Fibroblast of mammary gland (primary cell): ENCODE data around the gene KRT76.

Experiments used
- DNase-seq: peaks from one replicate; pipeline ENCODE4 v3.0.0-alpha.2; 2010; ENCODE audit warnings: low read depth
- H3K4me3 ChIP-seq: 2 replicates; pipeline ENCODE4 v1.5.1; 2011; ENCODE audit warnings: low read depth, mild to moderate bottlenecking, low read length, moderate library complexity; ENCODE audit not compliant: control insufficient read depth
- TF ChIP-seq, protein P1 (sequence below): conservative IDR thresholded peaks from 2 replicates; pipeline ENCODE4 v1.5.1; 2011; ENCODE audit warnings: low read depth, low read length, inconsistent platforms; ENCODE audit not compliant: control insufficient read depth, insufficient read depth

Gene KRT76

GRCh38 chr12:52744493-52745156 lies 32.5 kb downstream of the KRT76 start:
- no peak overlapping the region for H3K4me3 ChIP-seq
- TF ChIP-seq, protein P1, sequence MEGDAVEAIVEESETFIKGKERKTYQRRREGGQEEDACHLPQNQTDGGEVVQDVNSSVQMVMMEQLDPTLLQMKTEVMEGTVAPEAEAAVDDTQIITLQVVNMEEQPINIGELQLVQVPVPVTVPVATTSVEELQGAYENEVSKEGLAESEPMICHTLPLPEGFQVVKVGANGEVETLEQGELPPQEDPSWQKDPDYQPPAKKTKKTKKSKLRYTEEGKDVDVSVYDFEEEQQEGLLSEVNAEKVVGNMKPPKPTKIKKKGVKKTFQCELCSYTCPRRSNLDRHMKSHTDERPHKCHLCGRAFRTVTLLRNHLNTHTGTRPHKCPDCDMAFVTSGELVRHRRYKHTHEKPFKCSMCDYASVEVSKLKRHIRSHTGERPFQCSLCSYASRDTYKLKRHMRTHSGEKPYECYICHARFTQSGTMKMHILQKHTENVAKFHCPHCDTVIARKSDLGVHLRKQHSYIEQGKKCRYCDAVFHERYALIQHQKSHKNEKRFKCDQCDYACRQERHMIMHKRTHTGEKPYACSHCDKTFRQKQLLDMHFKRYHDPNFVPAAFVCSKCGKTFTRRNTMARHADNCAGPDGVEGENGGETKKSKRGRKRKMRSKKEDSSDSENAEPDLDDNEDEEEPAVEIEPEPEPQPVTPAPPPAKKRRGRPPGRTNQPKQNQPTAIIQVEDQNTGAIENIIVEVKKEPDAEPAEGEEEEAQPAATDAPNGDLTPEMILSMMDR, result no peak
- DNase-seq, result no peak

DNA sequence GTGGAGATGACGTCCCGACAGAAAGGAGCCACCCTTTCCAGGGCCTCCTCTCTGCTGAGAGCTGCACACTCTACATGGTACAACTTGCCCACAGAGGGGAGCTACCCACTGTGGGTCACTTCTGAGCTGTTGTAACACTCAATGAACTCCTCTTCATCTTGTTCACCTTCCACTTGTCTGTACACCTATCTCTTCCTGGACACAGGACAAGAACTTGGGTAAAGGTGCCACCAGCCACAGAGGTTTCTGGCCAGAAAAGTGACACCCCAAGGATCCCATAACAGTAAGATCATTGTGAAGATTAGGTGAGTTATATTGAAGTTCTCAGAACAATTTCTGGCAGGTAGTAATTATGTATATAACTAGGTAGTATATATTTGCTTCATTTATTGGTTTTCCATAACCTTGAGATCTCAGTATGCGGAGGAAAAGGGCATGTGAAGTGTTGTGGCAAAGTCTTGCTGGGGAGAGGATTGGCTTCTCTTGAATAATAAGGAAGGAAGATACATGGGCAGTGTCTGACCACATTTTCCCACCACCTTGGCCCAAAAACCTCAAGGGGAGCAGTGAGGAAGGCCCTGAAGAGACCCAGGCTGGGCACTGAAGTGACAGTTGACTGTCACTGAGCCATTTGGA lies 34.2 kb downstream of the KRT76 start:
- TF ChIP-seq, protein P1, result no peak
- H3K4me3 ChIP-seq, result no peak overlapping the region
- DNase-seq, result no peak

DNA sequence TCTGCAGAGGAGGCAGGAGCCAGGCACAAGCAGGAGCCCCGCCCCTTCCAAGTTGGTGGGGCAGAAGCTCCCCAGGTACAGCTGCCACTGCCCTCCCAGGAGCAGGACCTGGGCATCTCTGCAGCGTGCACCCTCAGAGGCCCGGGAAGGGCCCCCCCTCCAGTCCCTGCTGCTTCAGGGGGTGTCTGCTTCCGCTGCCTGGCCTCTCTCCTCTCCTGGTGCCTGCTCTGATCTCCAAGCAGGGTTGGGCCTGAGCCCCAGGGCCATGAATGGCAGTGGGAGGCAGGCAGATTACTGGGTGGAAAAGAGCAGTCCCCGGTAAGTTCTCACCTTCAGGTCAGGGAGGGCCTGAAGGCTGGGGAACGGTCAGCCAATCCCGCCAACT lies 35.0 kb downstream of the KRT76 start:
- DNase-seq, result no peak
- no peak overlapping the region for H3K4me3 ChIP-seq
- TF ChIP-seq, protein P1, result no peak

GRCh38 chr12:52741375-52742195 lies 35.6 kb downstream of the KRT76 start:
- TF ChIP-seq, protein P1, result no peak
- DNase-seq, result peak; percentile 43
- no peak overlapping the region for H3K4me3 ChIP-seq

GRCh38 chr12:52740584-52740983 lies 36.6 kb downstream of the KRT76 start:
- DNase-seq, result no peak
- H3K4me3 ChIP-seq, result no peak overlapping the region
- TF ChIP-seq, protein P1, result no peak

DNA sequence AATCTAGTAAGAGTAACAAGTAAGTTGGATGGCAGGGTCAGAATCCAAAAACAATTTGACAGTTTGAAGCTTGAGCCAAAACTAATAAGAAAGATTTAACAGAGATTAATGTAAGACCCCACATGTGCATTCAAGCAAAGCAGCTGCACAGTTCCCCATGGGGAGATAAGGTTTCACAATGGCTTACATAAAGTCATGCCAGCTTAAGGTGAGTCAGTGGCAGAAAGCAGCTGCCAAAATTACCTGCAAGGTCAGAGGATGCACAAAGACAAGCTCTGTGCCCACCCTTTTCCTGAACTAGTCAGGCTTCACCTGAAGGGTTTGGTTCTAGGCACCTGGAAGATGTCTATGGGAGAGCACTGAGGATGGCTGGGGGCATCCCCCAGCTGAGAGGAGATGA lies 37.2 kb downstream of the KRT76 start:
- TF ChIP-seq, protein P1, result no peak
- no peak overlapping the region for H3K4me3 ChIP-seq
- no peak for DNase-seq
